Measurements from ENCODE around the gene CCDC171. TPM values are rescaled to one million over a fixed set of nuclear protein-coding genes. Genes with fewer than 3 reads are reported as not detected.

The CCDC171 gene
- total and polyA plus RNA-seq, 10 of the 15 experiments (the other 5 are each of a cell fraction or from before 2014, with no cell fraction given): 1.00 to 7.2 (median 2.8) TPM

GRCh38 chr9:15592317-15592716, 39.5 kb downstream of the CCDC171 start:
- H3K9ac ChIP-seq (ENCODE audit: control insufficient read depth, insufficient read depth, low read length): no peak overlapping the region
- no TSS peak for BruUV-seq (replicated peaks)
- intact Hi-C loops (cut with micrococcal nuclease; ENCODE audit: unreplicated experiment) (no loop called here), in situ Hi-C loops (cut with MboI) (no loop called here)
- CTCF ChIA-PET: interaction anchor here (0.7 to 2.0 kb wide), 2 partner anchors 14 to 25 kb away, joined by 3 to 5 read pairs; no protein-coding TSS in a partner anchor
- POLR2A ChIA-PET: interaction anchor here (1.4 kb wide), 1 partner anchor 39 kb away, joined by 7 read pairs; the partner anchor contains the start of gene CCDC171
- FAIRE-seq: no peak
- H3K4me2 ChIP-seq (ENCODE audit: control insufficient read depth, insufficient read depth): no peak overlapping the region
- no peaks in the 10 kb centered on the region for H3K79me2 ChIP-seq (ENCODE audit: control insufficient read depth, insufficient read depth, low read length)
- no peak overlapping the region for H3K4me3 ChIP-seq
- H2AFZ ChIP-seq (ENCODE audit: control insufficient read depth, low read depth, low read length): no peak overlapping the region
- no peaks in the 10 kb centered on the region for H3K36me3 ChIP-seq (ENCODE audit: control insufficient read depth in 2 of 2, insufficient read depth in 2 of 2, low read length in 1 of 2)
- no peaks in the 10 kb centered on the region for H4K20me1 ChIP-seq (ENCODE audit: control insufficient read depth, insufficient read depth)
- no peaks in the 10 kb centered on the region for H3K4me1 ChIP-seq (ENCODE audit: control insufficient read depth, insufficient read depth, low read length)
- H3K27me3 ChIP-seq (replicated peaks in 1 of 2; ENCODE audit: control insufficient read depth in 2 of 2, insufficient read depth in 2 of 2, low read length in 1 of 2): no peaks in the 10 kb centered on the region
- SMC1A ChIA-PET (ENCODE audit: uncharacterized antibody, unreplicated experiment): interaction anchor here (0.6 to 1.6 kb wide), 4 partner anchors 9 to 39 kb away, joined by 3 to 4 read pairs (median 4); partner anchors contain the start of gene CCDC171
- RAD21 ChIA-PET (ENCODE audit: unreplicated experiment): interaction anchor here (1.0 kb wide), 1 partner anchor 14 kb away, joined by 3 read pairs; no protein-coding TSS in a partner anchor
- WGBS (ENCODE audit: insufficient coverage, insufficient replicate concordance, low lambda C conversion rate, missing lambda C conversion rate): 96% methylated on average over 3 of the region's 3 CpGs
- no peaks in the 10 kb centered on the region for H3K9me3 ChIP-seq (replicated peaks; ENCODE audit: control insufficient read depth, insufficient read depth, low read length)
- no peak for DNase-seq (ENCODE audit: low read depth, low spot score)
- peak; percentile 30; the same call in 1 of the 3 replicates for ATAC-seq
- no peak overlapping the region for H3K27ac ChIP-seq (ENCODE audit: control insufficient read depth, insufficient read depth)
- no peak for TF ChIP-seq MYB (IDR thresholded peaks at IDR 0.05; ENCODE audit: borderline replicate concordance, low read depth, low read length)
- no peak for TF ChIP-seq SMAD1 (IDR thresholded peaks at IDR 0.05; ENCODE audit: low read depth, partially characterized antibody)
- TF ChIP-seq NR2C2 (IDR thresholded peaks at IDR 0.05; ENCODE audit: borderline replicate concordance, control insufficient read depth, insufficient read length, low read depth): no peak
- TF ChIP-seq SPI1 (IDR thresholded peaks at IDR 0.05; ENCODE audit: borderline replicate concordance, insufficient read depth, low read depth, low read length): no peak
- no peak for TF ChIP-seq BCL3 (IDR thresholded peaks at IDR 0.05; ENCODE audit: borderline replicate concordance, insufficient read depth, low read depth, low read length, poor library complexity, severe bottlenecking)
- TF ChIP-seq YY1 (IDR thresholded peaks at IDR 0.05; ENCODE audit: low read depth, low read length): no peak
- no peak for TF ChIP-seq NBN (IDR thresholded peaks at IDR 0.05)
- no peak for TF ChIP-seq SREBF2 (IDR thresholded peaks at IDR 0.05; ENCODE audit: low read length)
- no peak for TF ChIP-seq MLLT1 (IDR thresholded peaks at IDR 0.05)
- TF ChIP-seq ZNF384 (IDR thresholded peaks at IDR 0.05; ENCODE audit: borderline replicate concordance, low read depth, low read length): no peak
- TF ChIP-seq USF1 (IDR thresholded peaks at IDR 0.05; ENCODE audit: borderline replicate concordance, extremely low read length, insufficient read depth, low read depth, low read length): no peak
- no peak for TF ChIP-seq ZNF592 (IDR thresholded peaks at IDR 0.05)
- no peak for TF ChIP-seq SREBF1 (IDR thresholded peaks at IDR 0.05; ENCODE audit: low read length)

Measured in GM12878 (cell line).